Raji (cell line): ENCODE results near the gene FERD3L.

Experiments used
- POLR2A ChIP-seq: IDR thresholded peaks from 2 replicates; pipeline ENCODE4 v1.6.1; 2011; ENCODE audit warnings: low read depth, low read length, control low read depth; ENCODE audit not compliant: insufficient read depth

Gene FERD3L

GRCh38 chr7:19144661-19145433 lies at the start of gene FERD3L:
TSS of gene FERD3L (minus strand) at chr7:19145421. CDS start at chr7:19145362, 59 bp downstream.
- no peak for TF ChIP-seq POLR2A

GRCh38 chr7:19181634-19182033 lies 36.4 kb upstream of the FERD3L start:
- TF ChIP-seq POLR2A, result no peak

- no peak for TF ChIP-seq POLR2A
These were observed 33.4 kb upstream of the FERD3L start for GRCh38 chr7:19178595-19178994.

GRCh38 chr7:19177269-19177668 lies 32.0 kb upstream of the FERD3L start:
- TF ChIP-seq POLR2A, result no peak

GRCh38 chr7:19175241-19175640 lies 30.0 kb upstream of the FERD3L start:
- no peak for TF ChIP-seq POLR2A

- no peak for TF ChIP-seq POLR2A
These were observed 16.4 kb upstream of the FERD3L start for GRCh38 chr7:19161671-19162070.

GRCh38 chr7:19146699-19147098 lies 1.5 kb upstream of the FERD3L start:
- no peak for TF ChIP-seq POLR2A

GRCh38 chr7:19145434-19146115 lies 354 bp upstream of the FERD3L start:
- no peak for TF ChIP-seq POLR2A

- TF ChIP-seq POLR2A, result no peak
These were observed 1.2 kb downstream of the FERD3L start for GRCh38 chr7:19143881-19144574.

GRCh38 chr7:19139706-19140327 lies 5.4 kb downstream of the FERD3L start:
- TF ChIP-seq POLR2A, result no peak

- TF ChIP-seq POLR2A, result no peak
These were observed 11.3 kb downstream of the FERD3L start for GRCh38 chr7:19133886-19134285.

- no peak for TF ChIP-seq POLR2A
These were observed 11.8 kb downstream of the FERD3L start for GRCh38 chr7:19133390-19133789.

GRCh38 chr7:19128856-19129255 lies 16.4 kb downstream of the FERD3L start:
- no peak for TF ChIP-seq POLR2A

- no peak for TF ChIP-seq POLR2A
These were observed 23.1 kb downstream of the FERD3L start for GRCh38 chr7:19121977-19122588.
